ENCODE results near the gene ATF2.

ATF2 gene

GRCh38 chr2:175022923-175023322, 145.1 kb downstream of the ATF2 start:
- DNase-seq, result no peak
